ENCODE measurements around the gene MTM1.

The MTM1 gene

DNA sequence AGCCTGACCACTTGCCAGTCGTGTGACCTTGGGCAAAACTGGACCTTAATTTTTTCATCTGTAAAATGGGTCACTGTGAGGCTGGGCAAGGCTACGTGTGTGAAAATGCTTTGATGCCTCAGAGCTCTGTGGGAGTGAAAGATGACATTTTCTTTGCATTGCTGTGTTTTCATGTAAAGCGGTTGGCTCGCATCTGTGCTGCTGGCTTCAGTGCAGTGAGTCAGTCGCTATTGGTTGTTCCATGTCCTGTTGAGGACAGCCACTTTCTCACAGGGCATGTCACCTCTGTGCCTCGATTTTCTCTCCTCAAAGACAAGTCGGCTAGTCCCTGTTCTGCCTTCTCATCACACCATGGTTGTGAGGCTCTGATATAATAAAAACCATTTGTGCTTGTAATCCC, 129.2 kb downstream of the MTM1 start:
- DNase-seq (ENCODE audit: low spot score) = no peak
- TF ChIP-seq, protein P1, sequence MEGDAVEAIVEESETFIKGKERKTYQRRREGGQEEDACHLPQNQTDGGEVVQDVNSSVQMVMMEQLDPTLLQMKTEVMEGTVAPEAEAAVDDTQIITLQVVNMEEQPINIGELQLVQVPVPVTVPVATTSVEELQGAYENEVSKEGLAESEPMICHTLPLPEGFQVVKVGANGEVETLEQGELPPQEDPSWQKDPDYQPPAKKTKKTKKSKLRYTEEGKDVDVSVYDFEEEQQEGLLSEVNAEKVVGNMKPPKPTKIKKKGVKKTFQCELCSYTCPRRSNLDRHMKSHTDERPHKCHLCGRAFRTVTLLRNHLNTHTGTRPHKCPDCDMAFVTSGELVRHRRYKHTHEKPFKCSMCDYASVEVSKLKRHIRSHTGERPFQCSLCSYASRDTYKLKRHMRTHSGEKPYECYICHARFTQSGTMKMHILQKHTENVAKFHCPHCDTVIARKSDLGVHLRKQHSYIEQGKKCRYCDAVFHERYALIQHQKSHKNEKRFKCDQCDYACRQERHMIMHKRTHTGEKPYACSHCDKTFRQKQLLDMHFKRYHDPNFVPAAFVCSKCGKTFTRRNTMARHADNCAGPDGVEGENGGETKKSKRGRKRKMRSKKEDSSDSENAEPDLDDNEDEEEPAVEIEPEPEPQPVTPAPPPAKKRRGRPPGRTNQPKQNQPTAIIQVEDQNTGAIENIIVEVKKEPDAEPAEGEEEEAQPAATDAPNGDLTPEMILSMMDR (IDR thresholded peaks at IDR 0.05; ENCODE audit: borderline replicate concordance, control extremely low read depth, extremely low read depth, insufficient read depth, missing control alignments) = no peak
- in situ Hi-C loops (cut with MboI; ENCODE audit: low sequenced_read_pairs, unreplicated experiment) = loop anchor here (25.0 kb wide), 1 partner anchor 735 kb away; no protein-coding TSS in a partner anchor

- in situ Hi-C loops (cut with MboI; ENCODE audit: low sequenced_read_pairs, unreplicated experiment) = loop anchor here (25.0 kb wide), 1 partner anchor 737 kb away; no protein-coding TSS in a partner anchor
- TF ChIP-seq, protein P1 (IDR thresholded peaks at IDR 0.05; ENCODE audit: borderline replicate concordance, control extremely low read depth, extremely low read depth, insufficient read depth, missing control alignments) = no peak
- no peak for DNase-seq (ENCODE audit: low spot score)
Observed at GRCh38 chrX:150698981-150699380, 130.6 kb downstream of the MTM1 start.

- TF ChIP-seq, protein P1 (IDR thresholded peaks at IDR 0.05; ENCODE audit: borderline replicate concordance, control extremely low read depth, extremely low read depth, insufficient read depth, missing control alignments) = no peak
- DNase-seq (ENCODE audit: low spot score) = no peak
- in situ Hi-C loops (cut with MboI; ENCODE audit: low sequenced_read_pairs, unreplicated experiment) = no loop called here
Observed at GRCh38 chrX:150700107-150700506, 131.7 kb downstream of the MTM1 start.

DNA sequence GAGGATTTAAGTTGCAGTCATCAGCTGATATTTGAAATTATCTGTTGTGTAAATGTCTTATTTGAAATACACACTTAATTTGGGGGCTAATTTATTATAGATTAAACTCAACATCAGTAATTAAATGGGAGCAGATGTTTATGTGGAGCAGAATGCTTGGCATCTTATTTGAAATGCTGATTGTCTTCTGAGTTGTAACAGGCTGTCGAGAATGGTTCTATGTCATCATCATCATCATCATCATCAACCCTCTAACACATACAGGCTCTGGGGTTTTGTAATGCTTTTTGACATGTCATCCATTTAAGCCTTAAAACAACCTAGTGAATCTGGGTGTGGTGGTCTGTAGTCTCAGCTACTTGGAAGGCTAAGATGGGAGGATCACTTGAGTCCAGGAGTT, 133.0 kb downstream of the MTM1 start:
- TF ChIP-seq, protein P1 (IDR thresholded peaks at IDR 0.05; ENCODE audit: borderline replicate concordance, control extremely low read depth, extremely low read depth, insufficient read depth, missing control alignments) = no peak
- in situ Hi-C loops (cut with MboI; ENCODE audit: low sequenced_read_pairs, unreplicated experiment) = no loop called here
- DNase-seq (ENCODE audit: low spot score) = no peak

DNA sequence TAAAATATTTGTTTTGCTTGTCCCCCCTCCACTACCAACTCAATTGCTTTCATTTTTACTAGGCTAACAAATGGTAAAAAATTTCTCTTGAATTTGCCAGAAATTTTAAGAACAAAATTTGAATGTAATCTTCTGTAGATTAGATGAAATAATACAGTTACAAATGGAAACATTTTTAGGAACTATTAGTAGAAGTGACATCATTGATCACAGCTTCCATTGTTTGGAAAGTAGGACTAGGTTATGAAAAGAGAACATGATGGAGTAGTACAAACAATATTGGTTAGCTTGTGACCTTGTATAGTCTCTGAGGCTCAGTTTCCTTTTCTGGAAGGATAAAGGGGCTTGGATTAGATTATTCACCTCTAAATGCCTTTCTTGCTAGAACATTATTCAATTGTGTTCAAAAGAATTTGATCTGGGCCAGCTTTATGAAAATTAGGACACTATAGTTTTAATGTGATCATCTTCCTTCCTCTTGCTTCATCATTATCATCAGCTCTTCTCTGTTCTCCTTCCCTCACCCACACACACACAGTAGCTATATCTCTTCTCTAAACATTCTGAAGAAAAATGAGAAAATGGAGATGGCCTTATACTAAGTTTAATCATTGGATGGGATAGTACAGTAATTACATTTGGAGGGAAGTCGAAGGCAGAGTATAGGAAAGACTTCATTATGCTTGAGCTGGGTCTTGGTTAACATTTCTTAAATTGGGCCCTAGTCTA, 134.7 kb downstream of the MTM1 start:
- in situ Hi-C loops (cut with MboI; ENCODE audit: low sequenced_read_pairs, unreplicated experiment) = no loop called here

DNA sequence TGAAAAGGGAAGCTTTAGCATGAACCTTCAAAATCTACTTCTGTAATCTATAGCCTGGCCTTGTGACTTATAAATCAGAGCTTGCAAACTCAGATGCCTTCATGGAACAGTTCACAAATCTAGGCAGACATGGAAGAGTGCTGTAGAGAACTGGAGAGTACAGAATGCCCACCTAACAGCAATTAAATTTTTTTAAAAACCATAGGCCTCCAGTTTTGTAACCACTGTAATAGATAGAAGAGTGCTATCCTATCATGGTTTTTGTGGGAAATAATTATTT, 135.2 kb downstream of the MTM1 start:
- TF ChIP-seq, protein P1 (IDR thresholded peaks at IDR 0.05; ENCODE audit: borderline replicate concordance, control extremely low read depth, extremely low read depth, insufficient read depth, missing control alignments) = no peak
- in situ Hi-C loops (cut with MboI; ENCODE audit: low sequenced_read_pairs, unreplicated experiment) = no loop called here

More for the DNA sequence above, 134.7 kb downstream of the MTM1 start:
- no peak for DNase-seq (ENCODE audit: low spot score)
- TF ChIP-seq, protein P1 (IDR thresholded peaks at IDR 0.05; ENCODE audit: borderline replicate concordance, control extremely low read depth, extremely low read depth, insufficient read depth, missing control alignments) = no peak

More for the DNA sequence above, 135.2 kb downstream of the MTM1 start:
- DNase-seq (ENCODE audit: low spot score) = no peak
